ENCODE results near the gene XDH. TPM values are rescaled to one million over a fixed set of nuclear protein-coding genes. Genes with fewer than 3 reads are reported as not detected.

XDH gene
- total RNA-seq, 1 donor from 2014 or later = 0.41 TPM

- H3K4me3 ChIP-seq = no peak overlapping the region
- DNase-seq (no peak), ATAC-seq (no peak)
- H3K27me3 ChIP-seq = no peaks in the 10 kb centered on the region
- TF ChIP-seq, protein P1, sequence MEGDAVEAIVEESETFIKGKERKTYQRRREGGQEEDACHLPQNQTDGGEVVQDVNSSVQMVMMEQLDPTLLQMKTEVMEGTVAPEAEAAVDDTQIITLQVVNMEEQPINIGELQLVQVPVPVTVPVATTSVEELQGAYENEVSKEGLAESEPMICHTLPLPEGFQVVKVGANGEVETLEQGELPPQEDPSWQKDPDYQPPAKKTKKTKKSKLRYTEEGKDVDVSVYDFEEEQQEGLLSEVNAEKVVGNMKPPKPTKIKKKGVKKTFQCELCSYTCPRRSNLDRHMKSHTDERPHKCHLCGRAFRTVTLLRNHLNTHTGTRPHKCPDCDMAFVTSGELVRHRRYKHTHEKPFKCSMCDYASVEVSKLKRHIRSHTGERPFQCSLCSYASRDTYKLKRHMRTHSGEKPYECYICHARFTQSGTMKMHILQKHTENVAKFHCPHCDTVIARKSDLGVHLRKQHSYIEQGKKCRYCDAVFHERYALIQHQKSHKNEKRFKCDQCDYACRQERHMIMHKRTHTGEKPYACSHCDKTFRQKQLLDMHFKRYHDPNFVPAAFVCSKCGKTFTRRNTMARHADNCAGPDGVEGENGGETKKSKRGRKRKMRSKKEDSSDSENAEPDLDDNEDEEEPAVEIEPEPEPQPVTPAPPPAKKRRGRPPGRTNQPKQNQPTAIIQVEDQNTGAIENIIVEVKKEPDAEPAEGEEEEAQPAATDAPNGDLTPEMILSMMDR (IDR thresholded peaks at IDR 0.05) = no peak
- intact Hi-C loops (cut with DNase I) = no loop called here
- H3K9me3 ChIP-seq = no peaks in the 10 kb centered on the region
- no peaks in the 10 kb centered on the region for H3K36me3 ChIP-seq
- H3K4me1 ChIP-seq = no peaks in the 10 kb centered on the region
- H3K27ac ChIP-seq = no peak overlapping the region
These were observed 30.9 kb downstream of the XDH start for GRCh38 chr2:31383471-31384153.

- DNase-seq (no peak), ATAC-seq (no peak)
- Histone ChIP-seq H3K27ac (no peak overlapping the region), H3K36me3 (no peaks in the 10 kb centered on the region), H3K4me3 (no peak overlapping the region), H3K4me1 (no peaks in the 10 kb centered on the region), H3K27me3 (no peaks in the 10 kb centered on the region), H3K9me3 (no peaks in the 10 kb centered on the region)
- intact Hi-C loops (cut with DNase I) = no loop called here
- TF ChIP-seq, protein P1 (IDR thresholded peaks at IDR 0.05) = no peak
These were observed 32.0 kb downstream of the XDH start for GRCh38 chr2:31382452-31383120.

DNA sequence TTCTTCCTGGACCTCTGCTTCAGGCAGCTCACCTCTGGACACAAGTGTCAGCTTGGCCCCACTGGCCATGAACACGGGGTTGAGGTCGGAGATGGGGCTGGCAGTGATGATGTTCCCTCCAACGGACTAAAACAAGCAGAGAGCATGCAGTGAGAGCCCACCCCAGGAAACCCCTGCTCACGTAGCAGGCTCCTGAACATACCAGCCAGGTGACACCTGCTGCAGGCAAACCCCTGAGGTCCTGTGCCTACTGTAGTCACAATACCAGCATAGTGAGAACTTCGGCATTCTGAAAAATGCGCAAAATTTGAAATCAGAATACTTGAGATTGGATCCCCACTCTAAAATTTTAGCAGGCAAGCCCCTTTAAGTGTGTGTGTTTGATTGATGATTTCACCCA, 32.9 kb downstream of the XDH start:
- Histone ChIP-seq H3K9me3 (no peaks in the 10 kb centered on the region), H3K4me3 (no peak overlapping the region), H3K36me3 (no peaks in the 10 kb centered on the region), H3K27ac (no peak overlapping the region), H3K27me3 (no peaks in the 10 kb centered on the region), H3K4me1 (no peaks in the 10 kb centered on the region)
- TF ChIP-seq, protein P1 (IDR thresholded peaks at IDR 0.05) = no peak
- intact Hi-C loops (cut with DNase I) = no loop called here
- no peak for ATAC-seq
- no peak for DNase-seq

DNA sequence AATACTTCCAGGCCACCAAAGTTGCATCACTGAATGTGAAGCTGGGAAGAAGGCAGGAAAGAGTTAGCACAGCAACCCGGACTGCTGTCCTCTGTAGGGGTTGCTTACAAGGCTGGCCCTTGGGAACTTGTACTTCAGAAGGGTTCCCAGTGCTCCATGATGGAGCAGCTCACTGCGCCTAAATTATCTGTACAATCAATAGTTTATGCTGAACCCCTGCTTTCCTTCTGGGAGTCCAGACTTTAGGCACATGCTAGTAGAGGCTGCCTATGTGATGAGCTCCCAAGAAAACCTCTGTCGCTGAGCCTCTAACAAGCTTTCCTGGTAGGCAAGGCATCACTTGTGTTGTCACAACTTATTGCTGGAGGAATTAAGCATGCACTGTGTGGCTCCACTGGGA, 34.3 kb downstream of the XDH start:
- ATAC-seq = no peak
- no peak overlapping the region for H3K27ac ChIP-seq

GRCh38 chr2:31379747-31380146, 34.8 kb downstream of the XDH start:
- TF ChIP-seq, protein P1 (IDR thresholded peaks at IDR 0.05) = no peak
- no peaks in the 10 kb centered on the region for H3K4me1 ChIP-seq
- no peaks in the 10 kb centered on the region for H3K36me3 ChIP-seq
- H3K9me3 ChIP-seq = no peaks in the 10 kb centered on the region
- no peaks in the 10 kb centered on the region for H3K27me3 ChIP-seq
- H3K27ac ChIP-seq = no peak overlapping the region
- ATAC-seq (no peak), DNase-seq (no peak)
- H3K4me3 ChIP-seq = no peak overlapping the region
- intact Hi-C loops (cut with DNase I) = no loop called here

More for the DNA sequence above, 34.3 kb downstream of the XDH start:
- Histone ChIP-seq H3K9me3 (no peaks in the 10 kb centered on the region), H3K36me3 (no peaks in the 10 kb centered on the region), H3K4me1 (no peaks in the 10 kb centered on the region), H3K27me3 (no peaks in the 10 kb centered on the region), H3K4me3 (no peak overlapping the region)
- TF ChIP-seq, protein P1 (IDR thresholded peaks at IDR 0.05) = no peak
- DNase-seq = no peak
- intact Hi-C loops (cut with DNase I) = no loop called here

Measured in upper lobe of right lung (tissue), 1 donor.